NCI-H526 treated with DMSO at 0.1 percent for 48 hours (cell line): Measurements from ENCODE around the gene PPAN.

Experiments
- DNase-seq: peaks from one replicate; lab custom pipeline; 2025; lab: John Stamatoyannopoulos, UW

PPAN gene

GRCh38 chr19:10141479-10141878 is 35.3 kb downstream of the PPAN start:
- no peak for DNase-seq

DNA sequence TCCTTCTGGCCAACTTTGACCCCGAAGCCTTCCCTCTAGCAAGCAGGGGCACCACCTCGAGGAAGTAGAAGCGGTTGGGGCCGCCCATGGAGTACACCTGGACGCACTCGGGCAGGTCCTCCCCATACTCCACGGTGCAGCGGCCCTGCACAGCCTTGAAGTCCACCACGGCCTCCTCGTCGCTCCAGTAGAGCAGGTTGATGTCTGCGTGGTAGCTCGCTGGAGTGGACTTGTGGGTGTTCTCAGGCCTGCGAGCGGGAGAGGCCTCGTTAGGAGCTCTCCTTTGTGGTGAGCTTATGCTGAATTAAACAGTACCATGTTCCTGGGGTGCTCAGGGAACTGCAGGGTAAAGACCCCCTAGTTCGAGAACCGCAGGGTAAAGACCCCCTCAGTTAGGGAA is 35.8 kb downstream of the PPAN start:
- DNase-seq = no peak

DNA sequence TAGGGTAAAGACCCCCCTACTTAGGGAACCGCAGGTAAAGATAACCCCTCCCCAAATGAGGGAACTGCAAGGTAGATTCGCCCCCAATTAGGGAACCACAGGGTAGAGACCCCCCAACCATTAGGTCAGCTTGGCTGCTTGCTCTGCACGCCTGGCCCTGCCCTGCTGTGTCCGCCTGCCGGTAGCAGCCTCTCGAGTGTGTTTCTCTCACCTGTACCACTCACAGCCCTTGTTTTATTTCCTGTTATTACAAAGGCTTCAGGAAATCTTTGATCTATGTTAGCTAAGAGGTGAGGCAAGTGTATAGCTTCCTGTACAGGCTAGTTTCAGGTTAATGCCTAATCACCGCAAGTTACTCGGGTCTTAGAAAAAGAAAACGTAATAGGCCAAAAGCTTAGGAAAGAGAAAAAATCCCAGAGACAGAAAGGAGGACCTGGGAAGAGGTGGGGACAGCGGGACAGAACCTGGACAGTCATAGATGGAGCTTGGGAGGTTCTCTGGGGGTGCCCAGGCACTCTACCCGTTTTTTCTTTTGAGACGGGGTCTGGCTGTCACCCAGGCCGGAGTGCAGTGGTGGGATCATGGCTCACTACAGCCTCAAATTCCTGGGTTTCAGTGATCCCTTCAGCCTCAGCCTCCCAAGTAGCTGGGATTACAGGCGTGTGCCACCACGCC is 36.7 kb downstream of the PPAN start:
- DNase-seq = no peak

DNA sequence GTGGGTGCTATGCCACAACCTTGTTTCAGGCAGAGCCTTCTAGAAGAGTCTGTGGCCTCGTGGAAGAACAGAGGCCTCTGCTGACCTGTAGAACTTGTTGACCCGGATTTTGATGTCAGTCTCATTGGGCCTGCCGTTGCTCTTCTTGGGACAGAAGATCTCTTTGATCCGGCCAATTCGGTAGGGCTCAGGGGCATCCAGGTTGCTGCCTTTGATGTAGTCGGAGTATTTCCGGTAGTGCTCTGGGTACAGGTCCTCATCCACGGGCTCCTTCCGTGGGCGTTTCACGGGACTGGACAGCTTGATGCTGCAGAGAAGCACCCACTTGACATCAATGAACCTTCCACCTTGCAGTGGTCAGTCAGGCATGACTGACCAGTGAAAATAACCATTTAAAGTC is 37.5 kb downstream of the PPAN start:
- no peak for DNase-seq

GRCh38 chr19:10144361-10144760 is 38.2 kb downstream of the PPAN start:
- DNase-seq = no peak

DNA sequence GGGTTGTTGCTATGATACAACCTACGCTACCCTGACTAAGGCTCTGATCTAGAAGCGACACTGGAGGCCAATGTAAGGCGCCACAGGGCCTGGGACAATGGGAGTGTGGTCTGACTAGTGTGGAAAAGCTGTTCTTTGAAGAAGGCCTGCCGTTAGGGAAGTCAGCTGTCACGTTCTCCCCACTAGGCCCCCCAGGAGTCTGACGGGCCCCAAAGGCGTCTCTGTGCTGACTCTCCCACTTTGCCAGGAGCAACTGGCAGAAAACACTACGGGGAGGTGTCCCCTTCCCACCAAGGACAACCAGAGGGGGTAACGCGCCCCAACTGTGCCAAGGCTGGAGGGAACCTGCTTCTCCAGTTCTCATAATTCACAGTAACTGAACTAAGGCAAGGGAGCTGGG is 38.9 kb downstream of the PPAN start:
- no peak for DNase-seq

- no peak for DNase-seq
These were observed 40.0 kb downstream of the PPAN start for GRCh38 chr19:10146142-10146541.

DNA sequence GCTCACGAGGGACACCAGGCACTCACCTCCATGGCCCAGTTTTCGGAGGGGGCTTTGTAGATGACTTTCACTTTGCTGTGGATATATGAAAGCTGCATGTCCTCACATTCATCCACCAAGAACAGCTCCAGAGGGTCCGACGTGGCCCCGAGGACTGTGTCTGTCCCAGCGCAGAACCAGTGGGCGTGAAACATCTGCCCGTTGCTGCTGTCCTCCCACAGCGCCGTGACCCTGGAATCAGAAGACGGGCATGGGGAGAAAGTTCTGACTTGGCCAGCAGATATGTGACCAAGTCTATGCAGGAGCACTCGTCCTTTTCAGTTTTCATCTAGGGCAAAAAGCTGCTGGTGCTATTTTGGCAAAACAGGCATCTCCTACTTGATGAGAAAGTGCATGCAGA is 43.3 kb downstream of the PPAN start:
- DNase-seq = no peak

DNA sequence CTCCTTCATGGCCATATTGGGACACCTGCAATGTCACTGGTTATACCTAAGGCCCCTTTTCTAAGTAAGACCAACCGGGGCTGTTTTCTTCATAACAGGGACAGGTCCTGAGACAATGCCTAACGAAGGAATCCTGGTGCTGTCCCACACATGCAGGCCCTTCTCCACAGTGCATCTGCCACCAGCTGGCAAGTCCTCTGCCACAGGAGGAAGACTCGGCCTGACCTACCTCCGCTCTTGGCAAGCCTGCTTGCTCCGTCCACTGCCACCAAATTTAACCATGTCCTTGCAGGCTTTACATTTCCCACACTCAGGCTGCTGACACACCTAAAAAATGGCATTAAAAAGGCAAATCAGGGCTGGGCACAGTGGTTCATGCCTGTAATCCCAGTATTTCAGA is 45.4 kb downstream of the PPAN start:
- no peak for DNase-seq

GRCh38 chr19:10152100-10152499 is 45.9 kb downstream of the PPAN start:
- DNase-seq = no peak

DNA sequence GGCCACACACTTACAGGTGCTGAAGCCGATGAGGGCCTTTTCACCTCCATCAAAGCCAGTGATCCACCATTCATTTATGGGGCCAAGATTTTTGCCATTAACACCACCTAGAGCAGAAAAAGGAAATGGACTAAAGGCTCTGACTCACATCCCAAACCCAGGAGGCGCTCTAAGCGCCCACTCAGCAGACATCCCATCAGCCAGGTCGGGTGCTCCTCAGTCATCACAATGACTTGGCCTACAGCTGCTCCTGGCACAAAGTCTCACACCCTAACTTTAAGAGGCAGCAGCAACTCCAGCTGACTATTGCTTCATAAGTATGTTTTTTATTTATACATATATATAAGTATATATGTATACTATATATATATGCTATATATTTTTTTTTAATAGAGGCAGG is 49.7 kb downstream of the PPAN start:
- DNase-seq = no peak

GRCh38 chr19:10158071-10158470 is 51.9 kb downstream of the PPAN start:
- no peak for DNase-seq

- DNase-seq = no peak
These were observed 52.3 kb downstream of the PPAN start for GRCh38 chr19:10158485-10158884.

DNA sequence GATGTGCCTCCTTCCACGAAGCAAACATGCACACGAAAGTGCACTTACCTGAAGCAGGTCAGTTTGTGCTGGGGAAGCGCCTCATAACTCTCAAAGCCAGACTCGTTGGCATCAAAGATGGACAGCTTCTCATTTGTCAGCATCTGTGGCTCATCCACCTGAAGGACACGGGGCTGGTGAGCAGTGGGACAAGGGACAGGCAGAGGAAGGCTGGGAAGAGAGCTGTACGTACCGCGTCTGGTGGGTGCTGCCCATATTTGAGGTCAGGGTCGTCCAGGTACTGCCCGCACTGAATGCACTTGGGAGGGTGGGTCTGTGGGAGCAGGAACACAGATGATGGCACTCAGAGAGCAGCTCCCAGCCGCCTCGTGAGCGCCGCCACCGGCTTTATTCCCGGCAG is 53.4 kb downstream of the PPAN start:
- DNase-seq = no peak
